SU-DHL-6 (cell line): Measurements from ENCODE around the gene HJV.
"Not testable (repeated sequence)": the region's sequence is repeated elsewhere in the genome, so short reads cannot be mapped to it uniquely, and the experiment has no call there.

Experiments used
- H2AFZ ChIP-seq: fragments of 200-600 bp; sonication (generic); 2 replicates; pipeline ENCODE4 v1.6.1; 2014; ENCODE audit warnings: low read depth, mild to moderate bottlenecking, moderate library complexity, mixed read lengths, antibody characterized with exemption, low read length; ENCODE audit not compliant: severe bottlenecking
- H3F3A ChIP-seq: fragments of 200-600 bp; shearing (Covaris generic); 2 replicates; pipeline ENCODE4 v1.6.0; 2016; ENCODE audit warnings: antibody characterized with exemption, mild to moderate bottlenecking; ENCODE audit not compliant: insufficient read depth
- H3K27ac ChIP-seq: fragments of 200-600 bp; sonication (generic); 2 replicates; pipeline ENCODE4 v1.5.1; 2016; ENCODE audit warnings: low read depth, mild to moderate bottlenecking, low read length, moderate library complexity, mixed read lengths
- H3K27me3 ChIP-seq: fragments of 200-600 bp; sonication (generic), shearing (Covaris generic); 2 replicates; pipeline ENCODE4 v1.6.0; 2014; ENCODE audit warnings: mild to moderate bottlenecking, low read length
- H3K36me3 ChIP-seq: fragments of 200-600 bp; sonication (generic); 2 replicates; pipeline ENCODE4 v1.6.1; 2014; ENCODE audit warnings: mild to moderate bottlenecking, low read length, mixed read lengths
- H3K4me2 ChIP-seq: fragments of 300-600, 200-600 bp; shearing (Covaris generic), sonication (generic); 2 replicates; pipeline ENCODE4 v1.6.0; 2014; ENCODE audit warnings: low read length, low read depth, mild to moderate bottlenecking; ENCODE audit not compliant: poor library complexity, severe bottlenecking
- H3K4me3 ChIP-seq: fragments of 200-600 bp; sonication (generic); 2 replicates; pipeline ENCODE4 v1.5.1; 2014; ENCODE audit warnings: antibody characterized with exemption, low read length, mild to moderate bottlenecking, mixed read lengths; ENCODE audit not compliant: insufficient read depth, poor library complexity, severe bottlenecking
- H3K79me2 ChIP-seq: fragments of 200-600 bp; sonication (generic); 2 replicates; pipeline ENCODE4 v1.6.1; 2014; ENCODE audit warnings: mild to moderate bottlenecking, low read length, moderate library complexity; ENCODE audit not compliant: insufficient read depth
- H3K9ac ChIP-seq: fragments of 200-600 bp; sonication (generic); 2 replicates; pipeline ENCODE4 v1.7.0; 2014; ENCODE audit warnings: mild to moderate bottlenecking, low read length
- H3K9me2 ChIP-seq: fragments of 200-600 bp; sonication (generic); replicated peaks from 2 replicates; pipeline ENCODE4 v1.6.1; 2014; ENCODE audit warnings: low read length; ENCODE audit not compliant: insufficient read depth
- H3K9me3 ChIP-seq: fragments of 200-600 bp; sonication (generic); 2 replicates; pipeline ENCODE4 v1.6.1; 2014; ENCODE audit warnings: low read length, mixed read lengths; ENCODE audit not compliant: insufficient read depth
- H4K20me1 ChIP-seq: fragments of 200-600 bp; sonication (generic); 2 replicates; pipeline ENCODE4 v1.6.1; 2014; ENCODE audit warnings: low read depth, mild to moderate bottlenecking, antibody characterized with exemption, low read length, moderate library complexity, mixed read lengths
- CTCF ChIP-seq: fragments of 200-600 bp; sonication (generic); IDR thresholded peaks from one replicate; pipeline ENCODE4 v1.5.1; 2017; ENCODE audit warnings: antibody characterized with exemption, mild to moderate bottlenecking, low read length, moderate library complexity; ENCODE audit not compliant: insufficient read depth, poor library complexity, severe bottlenecking
- EZH2phosphoT487 ChIP-seq: fragments of 200-600 bp; sonication (generic), shearing (Covaris generic); conservative IDR thresholded peaks from 2 replicates; pipeline ENCODE4 v1.6.1; 2018; ENCODE audit warnings: mild to moderate bottlenecking, antibody characterized with exemption, low read length, moderate library complexity, mixed read lengths

Gene HJV

GRCh38 chr1:146021622-146022402 is at the start of gene HJV:
HJV (minus strand) TSS chr1:146021735; CDS start chr1:146020231, 1,504 bp downstream.
- Histone ChIP-seq H3K79me2 (no peaks in the 10 kb centered on the region), H2AFZ (no peak within 1 kb of the TSS), H3K9me2 (no peaks in the 10 kb centered on the region), H3K4me2 (no peak within 1 kb of the TSS), H3K9me3 (no peaks in the 10 kb centered on the region), H3K4me3 (no peak within 1 kb of the TSS), H3K9ac (no peak within 1 kb of the TSS), H3F3A (no peaks in the 10 kb centered on the region), H3K36me3 (no peaks in the 10 kb centered on the region), H3K27ac (no peak within 1 kb of the TSS), H3K27me3 (no peaks in the 10 kb centered on the region), H4K20me1 (no peaks in the 10 kb centered on the region)
- TF ChIP-seq EZH2phosphoT487, result no peak
- no peak for TF ChIP-seq CTCF

- not testable (repeated sequence) for H3K27ac ChIP-seq, H3K4me2 ChIP-seq, H3K9me3 ChIP-seq, H3F3A ChIP-seq, H3K9me2 ChIP-seq, H3K9ac ChIP-seq, H3K36me3 ChIP-seq, H3K4me3 ChIP-seq, H2AFZ ChIP-seq, H3K27me3 ChIP-seq, H3K79me2 ChIP-seq, H4K20me1 ChIP-seq
Observed at GRCh38 chr1:146059148-146059547, 37.6 kb upstream of the HJV start.

GRCh38 chr1:146051852-146052676 is 30.5 kb upstream of the HJV start:
- H2AFZ ChIP-seq, result peak overlapping the region; percentile 94
- H3K79me2 ChIP-seq, H3K9me2 ChIP-seq, H3K27me3 ChIP-seq, H4K20me1 ChIP-seq, H3K9me3 ChIP-seq, H3K36me3 ChIP-seq: not testable (repeated sequence)
- H3K4me3 ChIP-seq, result peak overlapping the region; percentile 59
- H3F3A ChIP-seq, result peaks cover 11% of the 10 kb centered on the region
- H3K9ac ChIP-seq, result peak overlapping the region; percentile 57
- H3K4me2 ChIP-seq, result peak overlapping the region; percentile 81
- peak overlapping the region; percentile 64 for H3K27ac ChIP-seq

GRCh38 chr1:146051452-146051851 is 29.9 kb upstream of the HJV start:
- H4K20me1 ChIP-seq, result no peaks in the 10 kb centered on the region
- peak overlapping the region; percentile 59 for H3K4me3 ChIP-seq
- H3K9me2 ChIP-seq, result no peaks in the 10 kb centered on the region
- H3K4me2 ChIP-seq, result peak overlapping the region; percentile 46
- no peak overlapping the region for H2AFZ ChIP-seq
- no peaks in the 10 kb centered on the region for H3K79me2 ChIP-seq
- TF ChIP-seq EZH2phosphoT487 (no peak), CTCF (no peak)
- peaks cover 11% of the 10 kb centered on the region for H3F3A ChIP-seq
- no peaks in the 10 kb centered on the region for H3K27me3 ChIP-seq
- peak overlapping the region; percentile 57; the same call in 1 of the 2 replicates for H3K9ac ChIP-seq
- peak overlapping the region; percentile 64 for H3K27ac ChIP-seq
- no peaks in the 10 kb centered on the region for H3K9me3 ChIP-seq
- H3K36me3 ChIP-seq, result no peaks in the 10 kb centered on the region

- not testable (repeated sequence) for H3K4me3 ChIP-seq, H2AFZ ChIP-seq, H3K9me3 ChIP-seq, H3K9me2 ChIP-seq, H3K27ac ChIP-seq, H3K9ac ChIP-seq, H4K20me1 ChIP-seq, H3K36me3 ChIP-seq, H3K79me2 ChIP-seq, H3K27me3 ChIP-seq
- H3K4me2 ChIP-seq, result peak overlapping the region; percentile 2
- H3F3A ChIP-seq, result peaks cover 11% of the 10 kb centered on the region
Observed at GRCh38 chr1:146050652-146050963, 29.1 kb upstream of the HJV start.

GRCh38 chr1:146049866-146050651 is 28.5 kb upstream of the HJV start:
- not testable (repeated sequence) for H4K20me1 ChIP-seq, H3K4me3 ChIP-seq, H2AFZ ChIP-seq, H3K79me2 ChIP-seq, H3K27ac ChIP-seq, H3K4me2 ChIP-seq, H3K9me3 ChIP-seq, H3K36me3 ChIP-seq, H3K27me3 ChIP-seq, H3K9ac ChIP-seq, H3K9me2 ChIP-seq
- peaks cover 11% of the 10 kb centered on the region for H3F3A ChIP-seq
